K562 (cell line): ENCODE measurements around the gene PRKAA1. TPM values are rescaled to one million over a fixed set of nuclear protein-coding genes. Genes with fewer than 3 reads are reported as not detected.
A peak's percentile ranks its signal among the peaks of the same experiment; 100 is the strongest.

Experiments used
- BRD9 ChIP-seq: fragments of 450-650 bp; IDR thresholded peaks from 2 replicates; pipeline ENCODE4 v1.6.1; 2018; ENCODE audit warnings: low read depth; ENCODE audit not compliant: partially characterized antibody
- C11orf30 ChIP-seq: fragments of 450-650 bp; IDR thresholded peaks from 2 replicates; pipeline ENCODE4 v1.6.1; 2016; ENCODE audit warnings: low read depth, mild to moderate bottlenecking
- CHAMP1 ChIP-seq: fragments of 450-650 bp; IDR thresholded peaks from 2 replicates; pipeline ENCODE4 v1.6.1; 2016; ENCODE audit warnings: mild to moderate bottlenecking
- FOXJ2 ChIP-seq: fragments of 200-800 bp; sonication (Bioruptor generic); IDR thresholded peaks from 2 replicates; pipeline ENCODE4 v1.6.1; 2016; ENCODE audit warnings: missing genetic modification characterization, missing compliant biosample characterization
- FOXP1 ChIP-seq: sonication (generic); formaldehyde crosslinking; IDR thresholded peaks from 2 replicates; pipeline ENCODE4 v1.8.0; 2022; ENCODE audit warnings: mild to moderate bottlenecking, missing genetic modification reagents
- HNRNPK ChIP-seq: fragments of 200-400 bp; formaldehyde crosslinking; IDR thresholded peaks from one replicate; pipeline ENCODE4 v1.6.1; 2018; ENCODE audit warnings: mild to moderate bottlenecking, low read depth, low read length; ENCODE audit not compliant: poor library complexity, severe bottlenecking
- HOMEZ ChIP-seq: fragments of 250-450 bp; sonication (Bioruptor Pico); IDR thresholded peaks from 2 replicates; pipeline ENCODE4 v1.4.0; 2020; ENCODE audit warnings: mild to moderate bottlenecking, moderate library complexity
- LCOR ChIP-seq: sonication (generic); formaldehyde crosslinking; IDR thresholded peaks from 2 replicates; pipeline ENCODE4 v1.8.0; 2022; ENCODE audit warnings: mild to moderate bottlenecking, missing genetic modification reagents
- MTF1 ChIP-seq: fragments of 250-450 bp; sonication (Bioruptor Pico); IDR thresholded peaks from 2 replicates; pipeline ENCODE4 v1.9.0; 2021; ENCODE audit warnings: moderate library complexity, mild to moderate bottlenecking, inconsistent platforms, borderline replicate concordance
- PHB ChIP-seq: fragments of 250-450 bp; sonication (Bioruptor Pico); IDR thresholded peaks from 2 replicates; pipeline ENCODE4 v1.5.0; 2021
- TCF15 ChIP-seq: fragments of 250-450 bp; sonication (Bioruptor Pico); IDR thresholded peaks from 2 replicates; pipeline ENCODE4 v1.8.0; 2022; ENCODE audit warnings: moderate library complexity, mild to moderate bottlenecking, inconsistent platforms
- ZNF184 ChIP-seq: sonication (generic); formaldehyde crosslinking; IDR thresholded peaks from 2 replicates; pipeline ENCODE4 v1.5.0; 2020; ENCODE audit warnings: missing genetic modification reagents
- ZNF212 ChIP-seq: fragments of 450-650 bp; formaldehyde crosslinking; IDR thresholded peaks from 2 replicates; pipeline ENCODE4 v1.4.0; 2020; ENCODE audit warnings: mild to moderate bottlenecking
- ZNF24 ChIP-seq: fragments of 450-650 bp; IDR thresholded peaks from 2 replicates; pipeline ENCODE4 v1.6.1; 2016
- ZNF75A ChIP-seq: fragments of 450-650 bp; formaldehyde crosslinking; IDR thresholded peaks from 2 replicates; pipeline ENCODE4 v1.4.0; 2020; ENCODE audit warnings: mild to moderate bottlenecking
- polyA plus RNA-seq, 8 experiments: library from polyadenylated mRNA; depleted of rRNA in 4 of 8; stranded (reverse) in 5 of 8; unstranded in 3 of 8; fragments of >200 nt; fragmentation: Nextera tagmentation in 2 of 8; fragmentation: Illumina TruSeq in 1 of 8; extraction: Ambion mirVana in 2 of 8; extraction: Trizol in 1 of 8; gene quantifications; 2 replicates each; pipeline versions ENCODE4 v1.2.1 to v1.2.3, GENCODE V29; 2011 to 2014; ENCODE audit warnings: inconsistent platforms in 1 of 8, missing spikeins in 1 of 8
- total RNA-seq, 7 experiments: library from RNA; depleted of rRNA in 6 of 7; stranded (reverse); fragments of >200 nt in 6 of 7; fragmentation: Illumina TruSeq in 2 of 7; extraction: Trizol in 2 of 7; gene quantifications; 2 replicates each; pipeline versions ENCODE4 v1.2.1 to v1.2.3, GENCODE V29; 2011 to 2021; ENCODE audit warnings: low replicate concordance in 1 of 7
- TF ChIP-seq, protein P1 (sequence below): fragments of 450-650 bp; IDR thresholded peaks from 2 replicates; pipeline ENCODE4 v1.6.1; 2017; ENCODE audit warnings: antibody characterized with exemption
- TF ChIP-seq, protein P2 (sequence below): sonication (generic); formaldehyde crosslinking; IDR thresholded peaks from 2 replicates; pipeline ENCODE4 v1.8.0; 2022; ENCODE audit warnings: mild to moderate bottlenecking, missing genetic modification reagents, borderline replicate concordance
- TF ChIP-seq, protein P3 (sequence below), 2 experiments: fragments of 200-800 bp in 1 of 2; sonication (Bioruptor generic) in 1 of 2; sonication (generic) in 1 of 2; formaldehyde crosslinking in 1 of 2; IDR thresholded peaks in 1 of 2; conservative IDR thresholded peaks in 1 of 2; 2 replicates each; pipeline versions ENCODE4 v1.5.0 to v1.6.1; 2016 to 2020; ENCODE audit warnings: missing compliant biosample characterization in 1 of 2, missing genetic modification characterization in 1 of 2, missing genetic modification reagents in 1 of 2

Gene PRKAA1
- total and polyA plus RNA-seq, 9 of the 15 experiments (the other 6 are each of a cell fraction or from before 2014, with no cell fraction given), result 24.5 to 84.0 (median 51.4) TPM

- TF ChIP-seq HOMEZ (CRISPR knock-in tag), result no peak
- TF ChIP-seq, protein P1, sequence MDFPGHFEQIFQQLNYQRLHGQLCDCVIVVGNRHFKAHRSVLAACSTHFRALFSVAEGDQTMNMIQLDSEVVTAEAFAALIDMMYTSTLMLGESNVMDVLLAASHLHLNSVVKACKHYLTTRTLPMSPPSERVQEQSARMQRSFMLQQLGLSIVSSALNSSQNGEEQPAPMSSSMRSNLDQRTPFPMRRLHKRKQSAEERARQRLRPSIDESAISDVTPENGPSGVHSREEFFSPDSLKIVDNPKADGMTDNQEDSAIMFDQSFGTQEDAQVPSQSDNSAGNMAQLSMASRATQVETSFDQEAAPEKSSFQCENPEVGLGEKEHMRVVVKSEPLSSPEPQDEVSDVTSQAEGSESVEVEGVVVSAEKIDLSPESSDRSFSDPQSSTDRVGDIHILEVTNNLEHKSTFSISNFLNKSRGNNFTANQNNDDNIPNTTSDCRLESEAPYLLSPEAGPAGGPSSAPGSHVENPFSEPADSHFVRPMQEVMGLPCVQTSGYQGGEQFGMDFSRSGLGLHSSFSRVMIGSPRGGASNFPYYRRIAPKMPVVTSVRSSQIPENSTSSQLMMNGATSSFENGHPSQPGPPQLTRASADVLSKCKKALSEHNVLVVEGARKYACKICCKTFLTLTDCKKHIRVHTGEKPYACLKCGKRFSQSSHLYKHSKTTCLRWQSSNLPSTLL, result no peak
- TF ChIP-seq, protein P2, sequence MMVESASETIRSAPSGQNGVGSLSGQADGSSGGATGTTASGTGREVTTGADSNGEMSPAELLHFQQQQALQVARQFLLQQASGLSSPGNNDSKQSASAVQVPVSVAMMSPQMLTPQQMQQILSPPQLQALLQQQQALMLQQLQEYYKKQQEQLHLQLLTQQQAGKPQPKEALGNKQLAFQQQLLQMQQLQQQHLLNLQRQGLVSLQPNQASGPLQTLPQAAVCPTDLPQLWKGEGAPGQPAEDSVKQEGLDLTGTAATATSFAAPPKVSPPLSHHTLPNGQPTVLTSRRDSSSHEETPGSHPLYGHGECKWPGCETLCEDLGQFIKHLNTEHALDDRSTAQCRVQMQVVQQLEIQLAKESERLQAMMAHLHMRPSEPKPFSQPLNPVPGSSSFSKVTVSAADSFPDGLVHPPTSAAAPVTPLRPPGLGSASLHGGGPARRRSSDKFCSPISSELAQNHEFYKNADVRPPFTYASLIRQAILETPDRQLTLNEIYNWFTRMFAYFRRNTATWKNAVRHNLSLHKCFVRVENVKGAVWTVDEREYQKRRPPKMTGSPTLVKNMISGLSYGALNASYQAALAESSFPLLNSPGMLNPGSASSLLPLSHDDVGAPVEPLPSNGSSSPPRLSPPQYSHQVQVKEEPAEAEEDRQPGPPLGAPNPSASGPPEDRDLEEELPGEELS (CRISPR knock-in tag), result no peak
- TF ChIP-seq FOXP1 (CRISPR knock-in tag), result no peak
- no peak for TF ChIP-seq ZNF212 (CRISPR knock-in tag)
- no peak for TF ChIP-seq ZNF75A (CRISPR knock-in tag)
- TF ChIP-seq FOXJ2 (tag), result no peak
- no peak for TF ChIP-seq ZNF184 (CRISPR knock-in tag)
- TF ChIP-seq HNRNPK, result no peak
- no peak for TF ChIP-seq TCF15 (CRISPR knock-in tag)
- no peak for TF ChIP-seq PHB (CRISPR knock-in tag)
- peak; percentile 88 for TF ChIP-seq BRD9
- TF ChIP-seq CHAMP1, result no peak
- no peak for TF ChIP-seq LCOR (CRISPR knock-in tag)
- peak; percentile 82 for TF ChIP-seq C11orf30
- TF ChIP-seq, protein P3, sequence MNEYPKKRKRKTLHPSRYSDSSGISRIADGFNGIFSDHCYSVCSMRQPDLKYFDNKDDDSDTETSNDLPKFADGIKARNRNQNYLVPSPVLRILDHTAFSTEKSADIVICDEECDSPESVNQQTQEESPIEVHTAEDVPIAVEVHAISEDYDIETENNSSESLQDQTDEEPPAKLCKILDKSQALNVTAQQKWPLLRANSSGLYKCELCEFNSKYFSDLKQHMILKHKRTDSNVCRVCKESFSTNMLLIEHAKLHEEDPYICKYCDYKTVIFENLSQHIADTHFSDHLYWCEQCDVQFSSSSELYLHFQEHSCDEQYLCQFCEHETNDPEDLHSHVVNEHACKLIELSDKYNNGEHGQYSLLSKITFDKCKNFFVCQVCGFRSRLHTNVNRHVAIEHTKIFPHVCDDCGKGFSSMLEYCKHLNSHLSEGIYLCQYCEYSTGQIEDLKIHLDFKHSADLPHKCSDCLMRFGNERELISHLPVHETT (CRISPR knock-in tag; conservative IDR thresholded peaks at IDR 0.05 in 1 of 2, IDR thresholded peaks at IDR 0.05 in 1 of 2), result no peak
- no peak for TF ChIP-seq MTF1 (CRISPR knock-in tag)
- no peak for TF ChIP-seq ZNF24
These were observed 43.1 kb upstream of the PRKAA1 start, which contains the start of gene CARD6 (continued) for GRCh38 chr5:40841068-40841805.
